Measurements from ENCODE around the gene SSPN.

DNA sequence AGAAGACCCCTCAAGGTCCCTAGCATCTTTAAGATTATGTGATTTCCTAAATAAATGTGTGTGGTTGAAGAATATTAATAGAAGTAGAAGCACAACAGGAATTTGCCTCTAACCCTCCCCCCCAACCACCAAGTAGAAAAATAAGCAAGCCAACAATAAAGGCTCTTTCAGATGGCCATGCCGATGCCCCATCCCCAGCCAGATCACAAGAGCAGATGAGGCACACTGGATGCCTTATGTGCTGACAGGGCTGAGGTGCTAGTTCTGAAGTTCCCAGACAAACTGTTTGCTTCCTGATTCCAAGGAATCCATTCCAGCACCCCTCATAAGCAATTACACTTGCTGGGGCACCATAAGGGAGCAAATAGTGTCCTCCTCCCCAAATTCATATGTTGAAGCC lies 90.0 kb downstream of the SSPN start:
- TF ChIP-seq, protein P1, sequence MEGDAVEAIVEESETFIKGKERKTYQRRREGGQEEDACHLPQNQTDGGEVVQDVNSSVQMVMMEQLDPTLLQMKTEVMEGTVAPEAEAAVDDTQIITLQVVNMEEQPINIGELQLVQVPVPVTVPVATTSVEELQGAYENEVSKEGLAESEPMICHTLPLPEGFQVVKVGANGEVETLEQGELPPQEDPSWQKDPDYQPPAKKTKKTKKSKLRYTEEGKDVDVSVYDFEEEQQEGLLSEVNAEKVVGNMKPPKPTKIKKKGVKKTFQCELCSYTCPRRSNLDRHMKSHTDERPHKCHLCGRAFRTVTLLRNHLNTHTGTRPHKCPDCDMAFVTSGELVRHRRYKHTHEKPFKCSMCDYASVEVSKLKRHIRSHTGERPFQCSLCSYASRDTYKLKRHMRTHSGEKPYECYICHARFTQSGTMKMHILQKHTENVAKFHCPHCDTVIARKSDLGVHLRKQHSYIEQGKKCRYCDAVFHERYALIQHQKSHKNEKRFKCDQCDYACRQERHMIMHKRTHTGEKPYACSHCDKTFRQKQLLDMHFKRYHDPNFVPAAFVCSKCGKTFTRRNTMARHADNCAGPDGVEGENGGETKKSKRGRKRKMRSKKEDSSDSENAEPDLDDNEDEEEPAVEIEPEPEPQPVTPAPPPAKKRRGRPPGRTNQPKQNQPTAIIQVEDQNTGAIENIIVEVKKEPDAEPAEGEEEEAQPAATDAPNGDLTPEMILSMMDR (IDR thresholded peaks at IDR 0.05; ENCODE audit: poor library complexity, severe bottlenecking) = no peak
- TF ChIP-seq EZH2 (IDR thresholded peaks at IDR 0.05; ENCODE audit: borderline replicate concordance, insufficient read depth, low read length, poor library complexity, severe bottlenecking) (no peak), EP300 (conservative IDR thresholded peaks at IDR 0.05; ENCODE audit: poor library complexity, severe bottlenecking) (no peak), TAF1 (IDR thresholded peaks at IDR 0.05; ENCODE audit: low read depth) (no peak), SMC3 (conservative IDR thresholded peaks at IDR 0.05; ENCODE audit: poor library complexity) (no peak)

All from neural cell (in vitro differentiated cells).